IPS DF 19.7 (cell line): ENCODE results near the gene GEMIN7.

Source experiments
- DNase-seq: peaks from one replicate; pipeline ENCODE4 v3.0.0-alpha.2; 2013; ENCODE audit warnings: low read depth, low spot score

Gene GEMIN7

GRCh38 chr19:45090034-45090433 lies 11.0 kb downstream of the GEMIN7 start:
- DNase-seq = no peak

- no peak for DNase-seq
Observed at GRCh38 chr19:45090606-45091005, 11.5 kb downstream of the GEMIN7 start.

- peak; percentile 92 for DNase-seq
Observed at GRCh38 chr19:45091031-45091923, 12.2 kb downstream of the GEMIN7 start.

- DNase-seq = peak; percentile 96
Observed at GRCh38 chr19:45092747-45093678, 14.0 kb downstream of the GEMIN7 start, which contains the start of gene PPP1R37. Gene PPP1R37 (plus strand): TSS chr19:45093179. CDS start chr19:45093326, 147 bp downstream.

GRCh38 chr19:45094137-45094536 lies 15.1 kb downstream of the GEMIN7 start:
- no peak for DNase-seq

- DNase-seq = no peak
Observed at GRCh38 chr19:45094707-45095106, 15.6 kb downstream of the GEMIN7 start.

- DNase-seq = no peak
Observed at GRCh38 chr19:45095496-45096413, 16.7 kb downstream of the GEMIN7 start.

GRCh38 chr19:45096700-45097099 lies 17.6 kb downstream of the GEMIN7 start:
- no peak for DNase-seq

GRCh38 chr19:45097450-45097775 lies 18.4 kb downstream of the GEMIN7 start:
- DNase-seq = no peak

- no peak for DNase-seq
Observed at GRCh38 chr19:45097776-45098520, 18.9 kb downstream of the GEMIN7 start.

GRCh38 chr19:45098521-45099466 lies 19.7 kb downstream of the GEMIN7 start:
- DNase-seq = no peak

- DNase-seq = no peak
Observed at GRCh38 chr19:45099467-45100191, 20.6 kb downstream of the GEMIN7 start.

- DNase-seq = no peak
Observed at GRCh38 chr19:45100201-45100600, 21.1 kb downstream of the GEMIN7 start.

GRCh38 chr19:45100846-45101252 lies 21.8 kb downstream of the GEMIN7 start:
- no peak for DNase-seq

GRCh38 chr19:45101806-45102205 lies 22.7 kb downstream of the GEMIN7 start:
- DNase-seq = no peak

- DNase-seq = no peak
Observed at GRCh38 chr19:45102481-45102880, 23.4 kb downstream of the GEMIN7 start.

GRCh38 chr19:45103156-45103507 lies 24.1 kb downstream of the GEMIN7 start:
- DNase-seq = no peak

- DNase-seq = no peak
Observed at GRCh38 chr19:45103508-45104319, 24.7 kb downstream of the GEMIN7 start.
